ENCODE measurements around the gene OPN4. TPM values are rescaled to one million over a fixed set of nuclear protein-coding genes. Genes with fewer than 3 reads are reported as not detected.

OPN4 gene
- total RNA-seq, 1 donor from 2014 or later: not detected

DNA sequence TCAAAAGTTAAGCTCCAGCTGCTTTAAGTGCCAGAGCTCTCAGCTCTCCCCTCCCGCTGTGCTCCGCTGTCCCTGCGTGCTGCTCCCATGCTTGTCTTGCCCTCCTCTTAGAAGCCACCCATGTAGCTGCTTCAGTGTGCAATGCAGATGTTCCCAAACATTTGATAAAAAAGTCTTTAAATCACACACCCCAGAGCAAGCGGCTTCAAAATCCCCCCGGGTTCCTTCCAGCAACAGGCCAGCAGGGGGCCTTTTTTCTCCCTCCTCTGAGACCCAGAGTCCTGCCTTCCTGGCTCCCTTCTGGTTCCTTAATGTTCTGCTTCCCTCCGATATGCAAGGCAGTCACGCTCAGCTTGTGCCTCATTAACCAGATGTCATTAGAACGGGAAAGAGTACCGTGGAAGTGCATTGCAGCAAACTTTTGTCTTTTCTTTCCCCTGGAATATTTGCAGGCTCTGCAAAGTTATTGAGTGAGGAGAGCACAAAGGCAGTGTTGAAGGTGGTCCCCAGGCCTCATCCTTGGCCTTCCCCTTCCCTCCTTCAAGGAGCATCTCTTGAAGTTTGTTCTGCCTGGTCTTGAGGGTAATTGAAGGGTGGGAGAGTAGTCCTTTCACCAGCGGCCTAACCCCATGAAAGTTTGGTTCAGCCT is 39.5 kb downstream of the OPN4 start:
- Mint-ChIP-seq H3K27me3 (ENCODE audit: unreplicated experiment) (peaks cover 16% of the 10 kb centered on the region), H3K4me1 (ENCODE audit: low read depth, unreplicated experiment) (peaks cover 13% of the 10 kb centered on the region), H3K9me3 (ENCODE audit: unreplicated experiment) (peaks cover 18% of the 10 kb centered on the region), H3K36me3 (ENCODE audit: unreplicated experiment) (peaks cover 6% of the 10 kb centered on the region), H3K27ac (ENCODE audit: unreplicated experiment) (no peak overlapping the region), H3K4me3 (ENCODE audit: unreplicated experiment) (peak overlapping the region; percentile 13)
- peak; percentile 54 for DNase-seq
- TF ChIP-seq, protein P1, sequence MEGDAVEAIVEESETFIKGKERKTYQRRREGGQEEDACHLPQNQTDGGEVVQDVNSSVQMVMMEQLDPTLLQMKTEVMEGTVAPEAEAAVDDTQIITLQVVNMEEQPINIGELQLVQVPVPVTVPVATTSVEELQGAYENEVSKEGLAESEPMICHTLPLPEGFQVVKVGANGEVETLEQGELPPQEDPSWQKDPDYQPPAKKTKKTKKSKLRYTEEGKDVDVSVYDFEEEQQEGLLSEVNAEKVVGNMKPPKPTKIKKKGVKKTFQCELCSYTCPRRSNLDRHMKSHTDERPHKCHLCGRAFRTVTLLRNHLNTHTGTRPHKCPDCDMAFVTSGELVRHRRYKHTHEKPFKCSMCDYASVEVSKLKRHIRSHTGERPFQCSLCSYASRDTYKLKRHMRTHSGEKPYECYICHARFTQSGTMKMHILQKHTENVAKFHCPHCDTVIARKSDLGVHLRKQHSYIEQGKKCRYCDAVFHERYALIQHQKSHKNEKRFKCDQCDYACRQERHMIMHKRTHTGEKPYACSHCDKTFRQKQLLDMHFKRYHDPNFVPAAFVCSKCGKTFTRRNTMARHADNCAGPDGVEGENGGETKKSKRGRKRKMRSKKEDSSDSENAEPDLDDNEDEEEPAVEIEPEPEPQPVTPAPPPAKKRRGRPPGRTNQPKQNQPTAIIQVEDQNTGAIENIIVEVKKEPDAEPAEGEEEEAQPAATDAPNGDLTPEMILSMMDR (IDR thresholded peaks at IDR 0.05; ENCODE audit: partially characterized antibody, unreplicated experiment): peak; percentile 70

DNA sequence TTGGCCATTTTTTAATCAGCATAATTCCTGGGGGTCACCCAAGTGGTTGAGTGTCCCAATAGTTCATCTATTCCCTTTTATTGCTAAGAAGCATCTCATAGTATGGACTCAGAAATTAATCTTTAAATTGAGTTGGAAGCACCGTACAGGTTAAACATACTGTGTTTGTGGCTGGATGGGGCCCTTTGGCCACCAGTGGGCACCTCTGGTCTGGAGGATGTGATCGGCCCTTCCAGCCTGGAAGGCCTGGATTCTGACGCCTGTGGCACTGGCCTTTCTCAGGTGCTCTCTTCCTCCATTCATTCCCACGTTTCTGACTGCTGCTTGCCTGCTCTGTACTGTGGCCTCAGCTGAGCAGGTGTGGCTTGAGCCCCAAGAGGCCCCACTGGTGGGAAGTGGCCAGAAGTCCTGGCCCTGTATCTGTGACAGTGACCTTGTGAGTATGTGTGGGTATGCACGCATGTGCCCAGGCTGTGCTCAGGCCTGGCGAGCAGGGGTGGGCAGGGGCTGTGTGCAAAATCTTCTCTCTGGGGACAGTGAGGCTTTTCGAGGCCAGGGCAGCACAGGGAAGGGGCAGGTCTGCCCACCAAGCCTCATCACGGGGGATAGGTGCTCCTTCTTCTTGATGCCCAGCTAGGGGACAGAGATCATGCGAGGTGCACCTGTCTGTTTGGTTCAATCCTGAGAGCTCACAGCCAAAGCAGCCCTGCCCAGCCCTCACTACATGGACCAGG is 44.0 kb downstream of the OPN4 start:
- Mint-ChIP-seq H3K27me3 (ENCODE audit: unreplicated experiment) (peaks cover 6% of the 10 kb centered on the region), H3K4me1 (ENCODE audit: low read depth, unreplicated experiment) (peaks cover 3% of the 10 kb centered on the region), H3K4me3 (ENCODE audit: unreplicated experiment) (no peak overlapping the region), H3K36me3 (ENCODE audit: unreplicated experiment) (peaks cover 18% of the 10 kb centered on the region), H3K9me3 (ENCODE audit: unreplicated experiment) (peaks cover 7% of the 10 kb centered on the region), H3K27ac (ENCODE audit: unreplicated experiment) (no peak overlapping the region)
- TF ChIP-seq, protein P1 (IDR thresholded peaks at IDR 0.05; ENCODE audit: partially characterized antibody, unreplicated experiment): no peak
- DNase-seq: no peak

DNA sequence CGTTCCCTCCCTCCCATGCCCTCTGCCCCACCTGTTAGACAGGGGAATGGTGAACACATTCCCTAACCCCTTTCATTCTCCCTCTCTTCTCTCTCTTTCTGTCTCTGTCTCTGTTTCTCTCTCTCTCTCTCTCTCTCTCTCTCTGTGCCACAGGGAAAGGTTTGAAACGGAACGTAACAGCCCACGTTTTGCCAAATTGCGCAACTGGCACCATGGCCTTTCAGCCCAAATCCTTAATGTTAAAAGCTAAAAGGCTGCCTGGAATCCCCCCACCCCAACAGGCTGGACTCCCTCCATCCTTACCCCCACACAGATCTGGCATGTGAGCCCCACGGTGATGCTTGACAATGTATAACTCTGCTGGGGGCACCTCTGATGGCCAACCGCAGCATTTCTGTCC is 44.8 kb downstream of the OPN4 start:
- TF ChIP-seq, protein P1 (IDR thresholded peaks at IDR 0.05; ENCODE audit: partially characterized antibody, unreplicated experiment): no peak
- H3K9me3 Mint-ChIP-seq (ENCODE audit: unreplicated experiment): peaks cover 7% of the 10 kb centered on the region
- no peak for DNase-seq
- peaks cover 18% of the 10 kb centered on the region for H3K36me3 Mint-ChIP-seq (ENCODE audit: unreplicated experiment)
- H3K27ac Mint-ChIP-seq (ENCODE audit: unreplicated experiment): no peak overlapping the region
- H3K4me3 Mint-ChIP-seq (ENCODE audit: unreplicated experiment): no peak overlapping the region
- no peaks in the 10 kb centered on the region for H3K4me1 Mint-ChIP-seq (ENCODE audit: low read depth, unreplicated experiment)
- peaks cover 6% of the 10 kb centered on the region for H3K27me3 Mint-ChIP-seq (ENCODE audit: unreplicated experiment)

DNA sequence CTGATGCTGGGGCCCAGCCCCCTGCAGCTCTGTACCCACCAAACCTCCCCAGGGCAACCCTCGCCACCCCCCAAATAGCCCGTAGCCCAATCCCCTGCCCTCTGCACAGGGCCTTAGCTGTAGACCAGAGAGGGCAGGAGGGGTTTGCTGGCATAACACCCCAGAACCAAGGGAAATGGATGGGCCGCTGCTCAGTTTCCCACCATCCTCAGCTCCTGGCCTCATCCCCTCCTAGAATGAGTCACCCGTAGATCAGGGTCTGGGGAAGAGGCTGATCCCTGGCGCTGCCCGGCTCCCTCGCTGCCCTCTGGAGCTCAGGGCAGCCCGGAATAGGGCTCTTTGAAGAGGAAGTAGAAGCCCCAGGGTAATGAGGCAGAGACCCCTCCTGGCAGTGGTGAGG is 45.2 kb downstream of the OPN4 start:
- Mint-ChIP-seq H3K27me3 (ENCODE audit: unreplicated experiment) (peaks cover 6% of the 10 kb centered on the region), H3K4me1 (ENCODE audit: low read depth, unreplicated experiment) (no peaks in the 10 kb centered on the region), H3K4me3 (ENCODE audit: unreplicated experiment) (no peak overlapping the region), H3K27ac (ENCODE audit: unreplicated experiment) (no peak overlapping the region), H3K36me3 (ENCODE audit: unreplicated experiment) (peaks cover 18% of the 10 kb centered on the region), H3K9me3 (ENCODE audit: unreplicated experiment) (peaks cover 7% of the 10 kb centered on the region)
- no peak for DNase-seq
- TF ChIP-seq, protein P1 (IDR thresholded peaks at IDR 0.05; ENCODE audit: partially characterized antibody, unreplicated experiment): no peak

Measured in glutamatergic neuron (in vitro differentiated cells).